Measurements from ENCODE around the gene CFAP99. TPM values are rescaled to one million over a fixed set of nuclear protein-coding genes. Genes with fewer than 3 reads are reported as not detected.

Gene CFAP99
- total and polyA plus RNA-seq, 2 of the 8 experiments (the other 6 are each of a cell fraction or from before 2014, with no cell fraction given), result not detected

DNA sequence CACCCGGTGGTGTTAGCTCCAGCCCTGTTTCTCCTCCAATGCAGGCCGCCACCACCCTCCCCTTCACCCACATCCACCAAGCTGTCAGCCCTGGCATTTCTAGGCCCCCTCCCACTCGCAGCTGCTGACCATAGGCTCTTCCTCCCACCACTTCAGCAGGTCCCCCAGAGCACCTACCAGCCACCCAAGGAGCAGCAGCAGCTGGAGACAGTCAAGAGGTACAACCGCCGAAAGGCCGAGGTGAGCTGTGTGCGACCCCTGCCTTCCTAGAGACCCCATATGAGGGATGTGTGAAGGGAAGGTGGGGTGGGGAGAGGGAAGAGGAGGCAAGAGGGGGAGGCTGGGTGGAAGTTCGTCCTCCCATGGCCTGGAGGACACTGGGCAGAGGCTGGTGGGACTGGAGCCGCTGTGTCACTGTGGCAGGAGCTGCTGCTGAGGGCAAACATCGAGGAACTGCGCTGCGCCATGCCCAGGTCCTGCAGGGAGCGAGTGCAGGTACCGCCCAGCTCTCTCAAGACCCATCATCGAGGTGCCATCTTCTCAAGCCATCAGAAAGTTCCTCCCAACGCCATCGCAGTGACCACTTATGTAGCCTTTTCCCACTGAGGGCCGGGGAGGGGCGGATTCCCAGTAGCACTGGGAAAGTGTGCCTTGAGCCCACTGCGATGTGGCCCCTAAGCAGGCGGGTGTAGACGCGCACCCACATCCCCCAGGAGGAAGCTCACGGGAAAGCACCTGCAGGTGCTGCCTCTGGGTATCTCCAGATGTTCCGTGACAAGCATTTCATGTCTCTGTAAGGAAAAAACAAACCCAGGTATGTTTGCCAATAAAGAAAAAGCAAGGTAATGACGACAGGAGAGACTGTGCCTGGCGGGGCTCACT, 31.0 kb downstream of the CFAP99 start:
- POLR2A ChIA-PET (ENCODE audit: partially characterized antibody), result no interaction called here
- TF ChIP-seq CHD1 (IDR thresholded peaks at IDR 0.05; ENCODE audit: low read depth, low read length) (no peak), MAFK (IDR thresholded peaks at IDR 0.05; ENCODE audit: low read depth, low read length) (no peak), RAD21 (IDR thresholded peaks at IDR 0.05 in 1 of 2, conservative IDR thresholded peaks at IDR 0.05 in 1 of 2; ENCODE audit: low read depth in 2 of 2, low read length in 2 of 2) (no peak), SAP30 (IDR thresholded peaks at IDR 0.05; ENCODE audit: insufficient read depth, insufficient replicate concordance, low read length) (no peak), SIX5 (IDR thresholded peaks at IDR 0.05; ENCODE audit: low read depth, low read length) (no peak), RBBP5 (IDR thresholded peaks at IDR 0.05; ENCODE audit: borderline replicate concordance, low read depth, low read length) (no peak)
- Histone ChIP-seq H4K91ac (replicated peaks; ENCODE audit: insufficient read length, low read length) (no peak overlapping the region), H3K27ac (ENCODE audit: low read depth, low read length) (no peak overlapping the region), H3K79me2 (ENCODE audit: control insufficient read depth in 1 of 2, insufficient read depth in 2 of 2, low read length in 2 of 2) (no peaks in the 10 kb centered on the region), H3K14ac (ENCODE audit: insufficient read length) (no peak overlapping the region), H4K8ac (ENCODE audit: extremely low read depth, insufficient read depth, low read length) (no peak overlapping the region; the same call in 1 of the 2 replicates), H3K9me3 (ENCODE audit: insufficient read depth in 2 of 2, low read depth in 1 of 2, low read length in 1 of 2) (no peaks in the 10 kb centered on the region), H2BK15ac (ENCODE audit: low read length) (no peak overlapping the region), H2BK120ac (replicated peaks; ENCODE audit: low read depth, low read length) (no peak overlapping the region), H3K23me2 (ENCODE audit: low read depth, low read length) (peaks cover 15% of the 10 kb centered on the region; the same call in 1 of the 2 replicates), H2AFZ (ENCODE audit: low read length) (no peak overlapping the region), H2BK5ac (ENCODE audit: low read depth, low read length) (no peak overlapping the region), H3K79me1 (ENCODE audit: low read depth, low read length) (no peaks in the 10 kb centered on the region), H3K23ac (ENCODE audit: insufficient read length) (no peak overlapping the region), H3K4me3 (ENCODE audit: extremely low read depth in 1 of 4, insufficient read depth in 2 of 4, low read depth in 3 of 4, low read length in 4 of 4) (no peak overlapping the region), H3K56ac (replicated peaks; ENCODE audit: insufficient read length, low read depth, low read length) (no peak overlapping the region), H2BK12ac (ENCODE audit: low read depth, low read length) (no peak overlapping the region), H3K9ac (replicated peaks in 1 of 4; ENCODE audit: extremely low read depth in 1 of 4, low read depth in 3 of 4, low read length in 3 of 4) (no peak overlapping the region), H3K4ac (replicated peaks; ENCODE audit: insufficient read length, low read depth, low read length) (no peak overlapping the region), H2BK20ac (ENCODE audit: low read length) (no peak overlapping the region), H2AK5ac (ENCODE audit: low read depth, low read length) (no peak overlapping the region), H4K20me1 (replicated peaks in 1 of 2; ENCODE audit: control insufficient read depth in 1 of 2, insufficient read depth in 2 of 2, low read length in 2 of 2) (peaks cover 0 to 3% of the 10 kb centered on the region in 2 experiments), H3K36me3 (ENCODE audit: control insufficient read depth in 2 of 4, insufficient read depth in 4 of 4, low read length in 3 of 4) (no peaks in the 10 kb centered on the region), H3K4me1 (replicated peaks in 1 of 4; ENCODE audit: control insufficient read depth in 3 of 4, insufficient read depth in 4 of 4, low read length in 3 of 4) (no peaks in the 10 kb centered on the region), H4K5ac (ENCODE audit: insufficient read length, low read depth, low read length) (no peak overlapping the region), H3K4me2 (ENCODE audit: insufficient read depth in 1 of 2, low read depth in 2 of 2, low read length in 2 of 2) (no peak overlapping the region), H3K18ac (ENCODE audit: extremely low read depth, low read length) (no peak overlapping the region), H3K27me3 (replicated peaks in 1 of 4; ENCODE audit: control insufficient read depth in 3 of 4, extremely low read depth in 1 of 4, insufficient read depth in 3 of 4, low read length in 3 of 4) (no peaks in the 10 kb centered on the region)
- no peak for FAIRE-seq
- DNase-seq (ENCODE audit: low read depth in 1 of 2, low spot score in 2 of 2), result no peak
- CTCF ChIA-PET (ENCODE audit: partially characterized antibody), result interaction anchor here (0.8 to 5.7 kb wide), 6 partner anchors 7 to 52 kb away, joined by 3 to 53 read pairs (median 4); no protein-coding TSS in a partner anchor
- WGBS, 2 experiments (ENCODE audit: extremely low coverage in 1 of 2, insufficient coverage in 1 of 2, insufficient read length in 1 of 2, insufficient replicate concordance in 2 of 2, low coverage in 1 of 2, low lambda C conversion rate in 2 of 2, missing lambda C conversion rate in 1 of 2), result 93% methylated on average over 25 of the region's 27 CpGs; no CpG with 5 or more reads in 1 of the 2 experiments

Data from H1 (cell line).